HG03469 (cell line): ENCODE data around the gene CASZ1.

Source experiments
- ATAC-seq: cut with Tn5 transposase; IDR thresholded peaks from one replicate; pipeline ENCODE4 v1.9.1; 2021; ENCODE audit warnings: mild to moderate bottlenecking, moderate library complexity, moderate number of reproducible peaks; ENCODE audit not compliant: unreplicated experiment

Gene CASZ1

DNA sequence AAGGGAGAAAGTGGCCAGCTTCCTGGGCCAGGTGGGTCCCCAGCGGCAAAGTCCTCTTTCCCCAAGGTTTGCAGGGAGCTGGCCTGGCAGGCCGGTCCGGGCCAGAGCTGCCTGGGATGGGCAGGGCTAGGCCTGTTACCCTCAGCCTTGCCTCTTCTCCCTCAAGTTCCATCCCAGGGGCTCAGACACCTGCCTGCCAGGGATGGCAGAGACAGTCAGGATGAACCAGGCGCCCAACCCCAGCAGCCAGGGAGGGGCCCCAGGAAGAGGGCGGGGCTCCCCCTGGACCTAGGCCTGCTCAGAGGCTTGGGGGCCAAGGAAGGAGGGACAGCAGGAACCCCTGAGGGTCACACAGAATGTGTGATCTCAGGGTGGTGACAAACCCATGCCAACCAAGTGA lies 120.6 kb downstream of the CASZ1 start:
- no peak for ATAC-seq

DNA sequence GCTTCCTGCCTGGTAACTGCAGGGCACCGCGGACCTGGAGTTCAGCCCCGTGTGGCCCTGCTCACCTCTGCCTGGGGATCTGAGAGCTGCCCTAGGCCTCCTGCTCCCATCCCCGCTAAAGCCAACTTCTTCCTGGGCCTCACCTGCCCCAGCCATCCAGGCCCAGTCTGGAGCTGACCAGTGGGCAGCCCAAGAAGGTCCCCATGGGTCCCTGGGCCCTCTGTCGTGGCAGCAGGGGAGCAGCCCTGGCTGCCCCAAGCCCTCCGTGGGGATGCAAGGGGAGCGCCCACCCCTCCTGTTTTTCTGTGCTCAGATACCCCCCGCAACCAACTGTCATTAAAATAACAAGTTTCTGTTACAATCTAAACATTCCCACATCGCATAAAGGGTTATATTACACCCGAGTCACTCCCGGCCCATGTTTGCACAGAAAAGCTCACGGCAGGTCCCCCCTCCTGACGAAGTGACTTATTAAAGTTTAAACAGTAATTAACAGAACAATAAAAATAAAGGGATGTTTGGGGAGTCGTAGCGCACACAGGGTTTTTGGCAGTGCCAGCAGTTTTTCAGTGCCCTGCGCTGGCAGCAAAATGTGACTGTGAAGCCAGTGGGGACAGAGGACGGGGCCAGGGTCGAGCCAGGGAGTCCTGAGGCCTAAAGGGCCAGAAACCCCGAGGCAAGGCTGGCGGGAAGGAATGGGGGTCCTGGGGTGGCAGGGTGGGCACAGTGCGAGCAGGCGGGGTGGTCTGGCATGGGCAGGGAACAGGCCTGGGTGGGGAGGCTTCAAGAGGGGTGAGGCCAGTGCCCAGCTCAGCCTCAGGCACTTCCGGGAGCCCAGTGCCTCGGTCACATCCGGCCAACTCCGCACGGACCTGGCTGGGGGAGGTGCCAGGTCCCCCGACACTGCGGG lies 121.5 kb downstream of the CASZ1 start:
- ATAC-seq = no peak

DNA sequence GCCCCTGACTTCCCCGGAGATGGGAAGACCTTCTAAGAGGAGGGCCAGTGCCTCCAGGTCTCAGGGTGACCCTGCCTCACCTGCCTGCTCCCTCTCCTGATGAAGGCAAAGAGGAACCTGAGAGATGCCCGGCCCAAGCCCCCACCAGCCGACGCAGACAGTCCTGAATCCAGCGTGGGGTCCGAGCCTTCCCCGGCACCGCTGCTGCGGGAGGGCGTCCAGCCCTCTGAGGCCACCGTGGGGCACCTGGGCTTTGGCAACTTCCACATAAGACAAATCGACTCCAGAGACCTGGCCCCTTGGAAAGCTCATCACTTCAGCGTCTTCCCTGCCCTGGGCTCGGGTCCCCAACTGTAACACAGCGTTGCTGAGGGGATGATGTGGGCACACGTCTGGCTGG lies 122.2 kb downstream of the CASZ1 start:
- ATAC-seq = no peak

DNA sequence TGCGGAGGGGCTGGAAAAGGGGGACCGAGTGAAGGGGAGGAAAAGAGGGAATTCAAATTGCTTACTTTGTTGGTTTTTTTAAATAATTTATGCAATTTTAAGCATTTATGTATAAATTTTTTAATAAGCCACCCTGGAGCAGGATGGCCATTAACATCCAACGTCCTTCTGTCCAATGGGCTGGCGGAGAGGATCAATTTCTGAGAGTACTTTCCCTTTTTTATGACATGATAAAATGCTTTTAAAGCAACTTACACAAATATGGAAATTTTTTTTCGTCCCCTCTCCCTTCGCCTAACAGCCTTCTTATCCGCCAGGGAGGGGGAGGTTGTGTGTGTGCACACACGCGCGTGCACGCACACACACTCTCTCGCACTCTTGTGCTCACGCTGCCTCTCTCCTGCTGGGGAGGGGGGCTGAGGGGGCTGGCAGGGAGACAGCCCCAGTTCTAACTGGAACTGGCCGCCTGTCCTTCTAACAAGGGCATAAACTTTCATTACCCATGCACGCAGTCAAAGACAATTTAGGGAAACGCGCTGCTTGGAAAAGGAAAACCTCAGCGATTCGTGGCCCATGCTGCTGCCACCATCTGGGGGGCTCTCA lies 123.2 kb downstream of the CASZ1 start:
- no peak for ATAC-seq

DNA sequence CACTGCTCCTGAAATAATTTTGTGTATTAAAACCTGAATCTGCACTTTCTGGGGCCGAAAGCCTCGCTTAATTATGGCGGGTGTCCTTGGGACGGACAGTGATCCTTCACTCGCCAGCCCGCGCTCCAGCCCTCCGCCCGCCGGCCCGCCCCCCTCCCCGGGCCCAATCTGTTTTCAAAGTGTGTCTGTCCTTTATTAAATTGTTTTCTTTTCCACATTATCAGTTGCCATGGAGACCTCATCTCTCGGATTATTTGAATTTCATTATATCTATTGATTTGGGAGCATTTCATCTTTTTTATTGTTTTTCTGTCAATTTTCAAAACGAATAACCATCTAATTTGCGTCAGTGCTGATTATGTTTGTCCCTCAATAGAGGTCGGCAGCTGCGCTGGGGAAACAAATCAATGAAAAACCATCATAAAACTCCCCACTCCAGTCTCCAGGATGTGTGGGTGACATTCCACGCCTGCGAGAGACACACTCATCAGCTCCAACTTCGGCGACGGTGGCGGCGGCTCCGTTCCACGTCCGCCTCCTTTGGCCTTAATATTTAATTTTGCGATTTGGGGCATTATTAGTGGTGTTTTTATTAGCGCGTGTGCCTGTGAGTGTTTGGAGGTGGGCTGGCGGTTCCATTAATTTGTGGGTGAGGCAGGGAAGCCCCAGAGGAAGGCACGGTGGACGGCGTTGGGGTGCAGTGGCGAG lies 123.9 kb downstream of the CASZ1 start:
- ATAC-seq = no peak

DNA sequence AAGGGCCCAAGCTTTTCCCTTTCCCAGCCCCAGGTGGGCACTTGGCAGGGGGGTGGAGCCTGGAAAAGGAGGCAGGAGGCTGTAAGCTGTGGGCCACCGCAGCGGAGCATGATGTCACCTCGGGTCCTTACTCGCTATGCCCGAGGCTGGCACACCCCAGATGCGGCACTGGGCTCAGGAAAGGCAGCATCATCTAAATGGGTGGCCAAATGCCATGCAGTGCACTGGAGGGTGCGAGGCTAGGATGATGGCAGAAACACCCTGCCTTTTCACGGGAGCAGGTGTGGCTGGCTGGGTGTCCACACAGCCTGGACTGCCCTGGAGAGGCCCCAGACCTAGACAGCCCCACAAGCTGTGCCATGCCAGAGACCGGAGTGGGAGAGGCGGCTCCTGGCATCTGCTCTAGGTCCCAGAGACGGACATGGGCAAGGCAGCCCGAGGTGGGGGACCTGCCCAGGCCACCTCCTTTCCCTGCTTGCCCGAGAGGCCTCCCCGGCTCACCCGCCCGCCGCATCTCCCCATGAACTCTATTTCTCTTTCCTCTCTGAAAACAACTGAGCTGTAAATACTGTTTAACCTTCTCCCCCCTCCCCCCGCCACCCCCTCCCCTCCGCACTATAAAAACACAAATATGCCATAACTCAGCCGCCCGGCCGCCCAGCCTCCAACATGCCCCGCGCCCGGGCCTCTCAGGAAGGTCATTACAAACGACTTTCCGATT lies 124.7 kb downstream of the CASZ1 start:
- no peak for ATAC-seq

DNA sequence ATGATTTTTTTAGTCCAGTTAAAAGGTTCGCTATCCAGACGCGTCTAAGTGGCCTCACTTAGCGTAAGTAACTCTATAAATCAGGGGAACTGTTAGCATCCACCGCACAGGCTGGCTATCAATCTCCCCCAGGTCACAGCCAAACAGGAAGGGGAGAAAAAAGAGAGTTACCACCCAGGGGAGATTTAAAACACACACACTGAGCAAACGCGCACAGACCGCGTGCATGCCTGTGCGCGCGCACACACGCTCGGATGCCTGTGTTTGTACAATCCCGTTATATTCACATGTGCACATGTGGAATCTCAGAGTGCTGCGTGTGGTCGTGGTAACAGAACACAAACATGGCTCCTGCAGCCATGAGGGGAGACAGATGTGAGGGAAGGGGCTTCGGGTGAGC lies 125.4 kb downstream of the CASZ1 start:
- no peak for ATAC-seq

DNA sequence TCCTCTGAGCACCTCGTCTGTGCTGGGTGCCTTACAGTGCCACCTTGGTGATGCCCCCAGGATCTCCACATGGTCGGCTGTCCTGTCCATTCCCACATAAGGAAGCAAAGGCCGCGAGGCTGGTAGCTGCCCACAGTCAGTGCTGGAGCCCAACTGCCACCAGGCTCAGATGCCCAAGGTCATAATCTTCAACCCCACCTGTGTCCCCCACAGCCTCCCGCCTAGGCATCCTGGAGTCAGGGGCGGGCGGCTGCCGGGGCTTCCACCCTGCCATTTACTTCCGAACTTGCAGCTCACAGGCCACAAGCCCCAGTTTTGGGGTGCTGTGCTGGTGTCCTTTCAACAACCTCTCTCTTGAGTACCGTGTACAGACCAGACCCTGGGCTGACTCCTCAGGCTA lies 126.3 kb downstream of the CASZ1 start:
- ATAC-seq = no peak

DNA sequence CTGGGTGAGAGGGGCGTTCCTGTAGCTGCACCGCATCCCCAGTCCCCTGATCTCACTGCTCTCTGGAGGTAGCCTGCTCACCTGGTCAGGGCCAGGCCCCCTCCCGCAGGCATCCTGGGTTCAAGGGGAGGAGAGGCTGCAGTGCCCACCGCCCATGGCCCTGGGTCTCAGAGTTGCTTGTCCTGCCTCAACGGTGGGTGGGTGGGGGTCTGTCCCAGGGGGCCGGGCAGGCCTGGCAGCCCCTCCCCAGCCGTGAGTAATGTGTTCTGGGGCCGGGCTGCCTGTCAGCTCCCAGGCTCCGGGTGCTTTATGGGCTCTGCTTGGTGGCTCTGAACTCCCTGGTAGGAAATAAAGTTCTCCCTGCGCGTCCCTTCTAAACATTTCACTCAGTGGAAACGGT lies 126.9 kb downstream of the CASZ1 start:
- no peak for ATAC-seq

DNA sequence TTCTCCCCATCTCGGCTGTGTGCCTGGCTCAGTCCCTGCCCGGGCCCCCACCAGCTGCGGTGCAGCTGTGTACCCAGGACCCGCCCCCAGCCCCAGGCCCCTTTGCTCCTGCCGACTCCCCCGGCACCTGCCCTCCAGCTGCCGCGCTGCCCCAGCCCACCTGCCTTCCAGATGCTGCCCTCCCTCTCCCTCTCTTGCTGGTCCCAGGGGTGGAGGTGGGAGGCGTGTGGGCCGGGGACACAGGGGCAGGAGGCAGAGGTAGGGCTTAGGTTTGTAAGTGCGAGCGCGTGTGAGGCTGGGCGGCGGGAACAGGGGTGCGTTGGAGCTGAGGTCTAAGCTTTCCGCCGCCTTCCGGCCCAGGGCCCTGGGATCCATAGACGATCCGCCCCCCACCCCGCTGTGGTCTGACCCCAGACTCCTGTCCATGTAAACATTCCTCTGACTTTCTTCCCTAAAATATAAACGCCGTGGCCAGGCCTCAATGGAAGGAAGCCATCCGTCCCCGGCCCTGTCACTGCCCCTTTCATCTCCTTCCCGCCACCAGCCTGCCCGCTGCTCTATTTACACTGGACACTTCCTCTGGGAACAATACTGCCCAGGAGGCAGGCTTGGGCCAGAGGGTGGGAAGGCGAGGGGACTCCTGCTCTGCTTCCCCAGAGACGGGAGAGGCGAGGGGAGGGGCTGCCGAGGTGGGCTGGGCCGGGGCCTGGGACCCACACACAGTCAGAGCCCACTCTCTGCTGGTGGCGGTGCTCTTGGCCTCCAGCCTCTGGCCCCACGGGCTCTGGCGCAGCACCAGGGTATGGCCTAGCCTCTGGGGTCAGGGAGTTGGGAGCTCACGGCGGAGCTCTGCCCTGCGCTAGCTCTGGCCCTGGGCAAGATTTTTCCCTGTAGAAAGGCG lies 128.3 kb downstream of the CASZ1 start:
- ATAC-seq = no peak

DNA sequence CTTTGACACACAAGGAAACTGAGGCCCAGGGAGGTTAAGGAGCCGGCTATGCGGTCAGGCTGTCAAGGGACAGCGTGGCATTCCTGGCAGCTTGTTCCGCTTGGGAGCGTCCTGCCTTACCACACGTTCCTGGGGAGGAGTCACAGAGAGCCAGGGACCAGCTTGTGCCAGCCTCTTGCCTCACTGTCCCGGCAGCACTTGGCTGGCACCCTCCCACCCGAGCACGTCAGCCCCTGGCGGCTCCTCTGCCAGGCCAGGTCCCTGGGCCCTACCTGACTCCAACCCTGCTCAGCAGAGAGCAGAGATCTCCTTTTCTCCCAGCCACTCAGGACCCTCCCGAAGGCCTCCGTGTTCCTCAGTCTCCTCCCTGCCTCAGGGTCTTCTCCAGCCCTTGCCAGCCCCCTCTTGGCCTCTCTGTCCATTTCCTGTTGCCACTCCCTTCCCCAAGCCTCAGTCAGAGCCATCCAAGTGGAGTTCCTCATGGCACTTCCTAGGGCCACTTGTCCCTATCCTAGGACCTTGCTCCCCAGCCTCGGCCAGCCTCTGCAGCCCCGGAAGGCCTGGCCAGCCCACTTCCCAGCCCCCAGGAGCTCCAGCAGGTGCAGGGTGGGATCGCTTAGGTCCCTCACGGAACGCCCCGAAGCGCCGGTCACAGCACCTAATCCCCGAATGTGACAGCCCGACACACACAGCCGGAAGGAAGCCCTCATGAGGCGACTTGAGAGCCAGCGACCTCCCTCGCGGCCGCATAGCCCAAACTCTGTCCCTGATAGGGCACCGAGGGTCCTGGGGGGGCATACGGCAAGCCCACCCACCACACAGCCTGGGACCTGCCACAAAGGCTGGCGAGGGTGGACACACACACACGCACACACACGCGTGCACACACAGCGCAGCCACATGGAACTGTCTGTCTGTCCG lies 130.3 kb downstream of the CASZ1 start:
- no peak for ATAC-seq

DNA sequence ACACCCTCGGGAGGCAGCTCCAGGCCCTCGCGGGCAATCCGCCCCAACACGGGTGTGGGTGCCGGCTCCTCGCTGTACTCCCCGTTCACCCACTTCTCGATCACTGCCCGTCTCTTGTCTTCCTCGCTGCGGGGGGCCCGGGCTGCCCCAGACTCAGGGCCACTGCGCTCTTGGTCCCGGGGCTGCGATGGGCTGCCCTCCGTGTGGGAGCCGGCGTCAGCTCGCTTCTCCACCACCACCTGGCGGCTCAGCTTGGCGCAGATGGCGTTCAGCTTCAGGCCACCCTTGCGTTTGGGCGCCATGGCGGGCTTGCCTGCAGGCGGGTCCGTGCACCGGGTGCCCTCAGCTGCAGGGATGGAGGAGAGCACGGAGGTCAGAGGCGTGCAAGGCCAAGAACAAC lies 131.2 kb downstream of the CASZ1 start:
- ATAC-seq = no peak

DNA sequence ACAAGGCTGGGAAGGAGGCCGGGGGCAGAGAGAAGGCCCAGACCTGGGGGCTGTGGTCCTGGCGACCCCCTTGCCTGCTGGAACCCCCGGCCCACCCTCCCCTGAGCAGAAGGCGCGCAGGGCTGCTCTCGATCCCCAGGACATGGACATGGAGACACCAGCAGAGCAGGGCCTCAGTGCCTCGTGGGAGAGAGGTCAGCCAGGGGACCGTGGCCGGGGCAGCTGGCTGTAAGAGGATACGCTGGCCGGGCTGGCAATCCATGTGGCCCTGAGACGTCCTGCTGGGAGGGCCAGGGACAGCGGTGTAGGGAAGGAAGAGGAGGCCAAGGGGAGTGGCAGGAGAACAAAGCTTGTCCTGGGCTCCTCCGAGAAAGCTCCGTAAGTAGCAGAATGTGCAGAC lies 132.2 kb downstream of the CASZ1 start:
- no peak for ATAC-seq

DNA sequence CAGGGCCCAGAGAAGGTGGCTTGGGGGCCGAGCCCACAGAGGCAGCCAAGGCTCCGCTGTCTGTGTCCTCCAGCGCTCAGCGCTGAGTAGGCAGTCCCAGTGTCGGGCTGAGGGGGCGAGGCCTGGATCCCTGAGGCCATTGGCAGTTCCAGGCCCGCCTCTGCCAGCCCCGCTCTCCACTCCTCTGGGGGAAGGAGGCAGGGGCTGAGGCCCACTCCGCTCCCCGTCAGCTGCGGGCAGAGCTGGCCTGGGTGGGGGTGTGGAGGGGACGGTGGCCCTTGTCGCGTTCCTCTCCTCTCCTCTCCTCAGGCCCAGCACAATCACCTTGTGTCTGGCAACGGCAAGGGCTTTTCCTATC lies 132.8 kb downstream of the CASZ1 start:
- ATAC-seq = no peak

DNA sequence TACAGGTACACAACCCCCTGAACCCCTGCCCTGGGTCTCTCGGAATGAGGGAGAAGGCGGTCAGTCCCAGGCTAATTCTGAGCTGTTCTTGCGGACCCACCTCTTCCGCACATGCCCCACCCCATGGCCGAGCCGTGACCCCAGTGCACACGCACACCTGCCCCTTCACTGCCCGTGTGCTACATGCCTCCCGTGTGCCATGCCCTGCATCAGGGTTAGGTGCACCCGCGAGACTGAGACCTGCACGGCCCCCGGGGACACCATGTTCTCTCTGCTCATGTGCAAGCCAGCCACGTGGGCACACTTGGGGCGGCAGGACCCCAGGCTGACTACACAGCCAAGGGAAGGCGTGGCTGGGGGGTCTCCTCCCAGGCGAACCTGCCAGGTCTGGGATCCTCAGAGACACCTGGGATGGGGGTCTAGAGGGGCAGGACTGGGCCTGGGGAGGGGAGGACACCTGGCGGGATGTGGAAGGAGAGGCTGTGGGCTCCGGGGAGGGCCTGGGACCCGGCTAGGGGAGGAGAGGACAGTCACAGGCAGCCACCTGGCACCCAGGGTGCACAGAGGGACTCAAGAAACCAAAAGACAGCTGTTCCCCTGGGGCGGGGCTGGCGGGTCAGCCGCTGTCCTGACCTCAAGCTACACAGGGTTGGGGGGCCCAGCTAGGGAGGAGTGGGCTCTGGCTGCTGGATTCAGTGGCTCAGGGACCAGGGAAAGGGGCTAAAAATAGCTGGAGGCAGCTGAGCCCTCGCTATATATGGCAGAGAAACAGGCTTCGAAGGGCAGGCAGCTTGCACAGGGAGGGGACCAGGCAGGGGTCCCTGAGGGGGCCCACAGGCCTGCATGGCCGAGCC lies 133.4 kb downstream of the CASZ1 start:
- ATAC-seq = no peak

DNA sequence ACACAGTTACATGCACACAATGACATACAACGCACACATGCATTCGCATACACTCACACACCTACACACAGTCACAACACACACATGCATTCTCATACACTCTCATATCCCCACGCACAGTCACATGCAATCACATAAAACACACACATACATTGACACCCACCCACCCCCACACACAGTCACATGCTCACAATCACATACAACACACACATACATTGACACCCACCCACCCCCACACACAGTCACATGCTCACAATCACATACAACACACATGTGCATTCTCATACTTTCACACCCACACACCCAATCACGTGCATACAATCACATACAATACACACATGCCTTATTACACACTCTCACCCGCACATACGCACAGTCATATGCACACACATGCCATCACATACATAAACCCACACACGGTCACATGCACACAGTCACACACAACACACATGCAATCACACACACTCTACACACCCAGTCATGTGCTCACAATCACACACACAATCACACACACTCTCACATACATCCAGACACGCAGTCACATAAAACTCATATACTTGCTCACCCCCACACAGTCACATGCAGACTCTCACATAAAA lies 134.3 kb downstream of the CASZ1 start:
- ATAC-seq = no peak

DNA sequence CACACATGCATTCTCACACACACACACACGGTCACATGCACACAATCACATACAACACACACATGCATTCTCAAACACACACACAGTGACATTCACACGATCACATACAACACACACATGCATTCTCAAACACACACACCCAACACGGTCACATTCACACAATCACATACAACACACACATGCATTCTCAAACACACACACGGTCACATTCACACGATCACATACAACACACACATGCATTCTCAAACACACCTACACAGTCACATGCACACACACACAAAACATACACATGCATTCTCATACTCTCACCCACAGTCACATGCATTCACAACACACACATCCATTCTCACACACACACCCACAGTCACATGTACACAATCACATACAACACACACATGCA lies 135.0 kb downstream of the CASZ1 start:
- ATAC-seq = no peak
